K562 (cell line): ENCODE data around the gene FAM32A. TPM values are rescaled to one million over a fixed set of nuclear protein-coding genes. Genes with fewer than 3 reads are reported as not detected.

Experiments
- CBX8 ChIP-seq: fragments of 200-600 bp; sonication (generic); IDR thresholded peaks from 2 replicates; pipeline ENCODE4 v1.6.1; 2012; ENCODE audit warnings: borderline replicate concordance, mixed run types, low read depth, mild to moderate bottlenecking, moderate library complexity, mixed read lengths, low read length, control low read depth, inconsistent platforms; ENCODE audit not compliant: poor library complexity, severe bottlenecking; ENCODE audit errors: extremely low read depth
- EGR1 ChIP-seq: fragments of 450-650 bp; conservative IDR thresholded peaks from 2 replicates; pipeline ENCODE4 v1.6.1; 2017; ENCODE audit warnings: mild to moderate bottlenecking
- HOXB6 ChIP-seq: fragments of 250-450 bp; sonication (Bioruptor Pico); IDR thresholded peaks from 2 replicates; pipeline ENCODE4 v1.5.1; 2022; ENCODE audit warnings: mild to moderate bottlenecking, borderline replicate concordance
- KLF6 ChIP-seq: fragments of 250-450 bp; sonication (Bioruptor Pico); IDR thresholded peaks from 2 replicates; pipeline ENCODE4 v1.4.0; 2020; ENCODE audit warnings: mild to moderate bottlenecking, moderate library complexity, borderline replicate concordance
- MAFF ChIP-seq: IDR thresholded peaks from 2 replicates; pipeline ENCODE4 v1.6.1; 2012; ENCODE audit warnings: low read length, improper control_type of control experiment
- MCM5 ChIP-seq: fragments of 450-650 bp; IDR thresholded peaks from 2 replicates; pipeline ENCODE4 v1.6.1; 2016; ENCODE audit warnings: low read depth
- MTF1 ChIP-seq: fragments of 250-450 bp; sonication (Bioruptor Pico); IDR thresholded peaks from 2 replicates; pipeline ENCODE4 v1.9.0; 2021; ENCODE audit warnings: moderate library complexity, mild to moderate bottlenecking, inconsistent platforms, borderline replicate concordance
- NCOA1 ChIP-seq: fragments of 450-650 bp; IDR thresholded peaks from 2 replicates; pipeline ENCODE4 v1.6.1; 2016; ENCODE audit warnings: low read depth
- NR2F6 ChIP-seq: fragments of 450-650 bp; formaldehyde crosslinking; IDR thresholded peaks from 2 replicates; pipeline ENCODE4 v1.4.0; 2020; ENCODE audit warnings: mild to moderate bottlenecking
- RCOR1 ChIP-seq, 2 experiments: IDR thresholded peaks; 2 replicates each; pipeline ENCODE4 v1.6.1; 2012; ENCODE audit warnings: low read depth in 2 of 2, low read length in 2 of 2, borderline replicate concordance in 1 of 2, improper control_type of control experiment in 1 of 2
- RFX1 ChIP-seq: fragments of 450-650 bp; IDR thresholded peaks from 2 replicates; pipeline ENCODE4 v1.6.1; 2016; ENCODE audit warnings: mild to moderate bottlenecking, moderate library complexity
- SMARCC2 ChIP-seq: fragments of 450-650 bp; IDR thresholded peaks from 2 replicates; pipeline ENCODE4 v1.6.1; 2017; ENCODE audit warnings: antibody characterized with exemption, moderate library complexity, mild to moderate bottlenecking, low read depth
- SMC3 ChIP-seq: conservative IDR thresholded peaks from 2 replicates; pipeline ENCODE4 v1.6.1; 2011; ENCODE audit warnings: low read depth, low read length, improper control_type of control experiment; ENCODE audit not compliant: insufficient read depth
- THRAP3 ChIP-seq: fragments of 450-650 bp; IDR thresholded peaks from 2 replicates; pipeline ENCODE4 v1.6.1; 2016; ENCODE audit warnings: mild to moderate bottlenecking, inconsistent platforms, borderline replicate concordance
- XRCC3 ChIP-seq: fragments of 450-650 bp; IDR thresholded peaks from 2 replicates; pipeline ENCODE4 v1.6.1; 2017; ENCODE audit warnings: mild to moderate bottlenecking, moderate library complexity
- ZNF695 ChIP-seq: fragments of 450-650 bp; formaldehyde crosslinking; IDR thresholded peaks from 2 replicates; pipeline ENCODE4 v1.4.0; 2020; ENCODE audit warnings: mild to moderate bottlenecking, moderate library complexity
- ZNF707 ChIP-seq: fragments of 250-450 bp; sonication (Bioruptor Pico); conservative IDR thresholded peaks from 2 replicates; pipeline ENCODE4 v1.8.0; 2022; ENCODE audit warnings: inconsistent platforms, mild to moderate bottlenecking, moderate library complexity
- polyA plus RNA-seq, 8 experiments: library from polyadenylated mRNA; depleted of rRNA in 4 of 8; stranded (reverse) in 5 of 8; unstranded in 3 of 8; fragments of >200 nt; fragmentation: Nextera tagmentation in 2 of 8; fragmentation: Illumina TruSeq in 1 of 8; extraction: Ambion mirVana in 2 of 8; extraction: Trizol in 1 of 8; gene quantifications; 2 replicates each; pipeline versions ENCODE4 v1.2.1 to v1.2.3, GENCODE V29; 2011 to 2014; ENCODE audit warnings: inconsistent platforms in 1 of 8, missing spikeins in 1 of 8
- total RNA-seq, 7 experiments: library from RNA; depleted of rRNA in 6 of 7; stranded (reverse); fragments of >200 nt in 6 of 7; fragmentation: Illumina TruSeq in 2 of 7; extraction: Trizol in 2 of 7; gene quantifications; 2 replicates each; pipeline versions ENCODE4 v1.2.1 to v1.2.3, GENCODE V29; 2011 to 2021; ENCODE audit warnings: low replicate concordance in 1 of 7
- TF ChIP-seq, protein P1 (sequence below): sonication (generic); formaldehyde crosslinking; IDR thresholded peaks from 2 replicates; pipeline ENCODE4 v1.8.0; 2022; ENCODE audit warnings: mild to moderate bottlenecking, missing genetic modification reagents
- TF ChIP-seq, protein P2 (sequence below): fragments of 200-400 bp; formaldehyde crosslinking; IDR thresholded peaks from 2 replicates; pipeline ENCODE4 v1.6.1; 2017; ENCODE audit warnings: mild to moderate bottlenecking, low read depth, low read length, moderate library complexity
- TF ChIP-seq, protein P3 (sequence below): fragments of 250-450 bp; sonication (Bioruptor Pico); IDR thresholded peaks from 2 replicates; pipeline ENCODE4 v1.8.0; 2021; ENCODE audit warnings: moderate library complexity, mild to moderate bottlenecking, inconsistent platforms
- TF ChIP-seq, protein P4 (sequence below): fragments of 150-350 bp; IDR thresholded peaks from 2 replicates; pipeline ENCODE4 v1.6.1; 2014; ENCODE audit warnings: low read depth, mild to moderate bottlenecking, low read length, borderline replicate concordance

FAM32A gene
- total and polyA plus RNA-seq, 9 of the 15 experiments (the other 6 are each of a cell fraction or from before 2014, with no cell fraction given) = 30.7 to 96.7 (median 73.7) TPM

DNA sequence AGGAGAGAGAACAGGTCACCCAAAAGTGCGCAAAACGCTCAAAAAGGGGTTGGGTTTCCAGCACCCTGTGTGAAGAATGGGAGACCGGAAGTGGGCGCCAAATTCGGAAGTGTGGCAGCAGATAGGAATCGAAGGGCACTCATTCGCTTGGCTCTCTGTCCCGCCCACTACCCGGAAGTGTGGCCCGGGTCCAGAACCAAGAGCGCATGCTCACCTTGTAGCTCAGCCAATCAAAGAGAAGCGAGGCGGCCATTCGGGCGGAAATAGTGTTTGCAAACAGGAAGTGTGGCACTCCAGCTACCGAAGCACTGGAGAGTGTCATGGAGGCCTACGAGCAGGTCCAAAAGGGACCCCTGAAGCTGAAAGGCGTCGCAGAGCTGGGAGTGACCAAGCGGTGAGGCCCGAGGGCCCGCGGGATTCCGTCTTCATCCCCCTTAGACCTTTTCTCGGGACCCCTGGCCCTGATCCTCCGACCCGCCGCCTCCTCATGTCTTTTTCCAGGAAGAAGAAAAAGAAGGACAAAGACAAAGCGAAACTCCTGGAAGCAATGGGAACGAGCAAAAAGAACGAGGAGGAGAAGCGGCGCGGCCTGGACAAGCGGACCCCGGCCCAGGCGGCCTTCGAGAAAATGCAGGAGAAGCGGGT lies at the start of gene FAM32A (continued):
- TF ChIP-seq SMC3 (no peak), NR2F6 (CRISPR knock-in tag) (no peak), NCOA1 (no peak), KLF6 (CRISPR knock-in tag) (no peak), ZNF707 (CRISPR knock-in tag) (no peak), SMARCC2 (no peak), CBX8 (no peak), THRAP3 (no peak), XRCC3 (no peak), MTF1 (CRISPR knock-in tag) (no peak), MAFF (no peak), HOXB6 (CRISPR knock-in tag) (no peak), MCM5 (no peak), ZNF695 (CRISPR knock-in tag) (no peak), EGR1 (peak; percentile 56; the same call in 1 of the 2 replicates), RFX1 (no peak), RCOR1 (IDR thresholded peaks at IDR 0.05; ENCODE audit: borderline replicate concordance in 1 of 2, low read depth in 2 of 2, low read length in 2 of 2) (no peak)
- TF ChIP-seq, protein P1, sequence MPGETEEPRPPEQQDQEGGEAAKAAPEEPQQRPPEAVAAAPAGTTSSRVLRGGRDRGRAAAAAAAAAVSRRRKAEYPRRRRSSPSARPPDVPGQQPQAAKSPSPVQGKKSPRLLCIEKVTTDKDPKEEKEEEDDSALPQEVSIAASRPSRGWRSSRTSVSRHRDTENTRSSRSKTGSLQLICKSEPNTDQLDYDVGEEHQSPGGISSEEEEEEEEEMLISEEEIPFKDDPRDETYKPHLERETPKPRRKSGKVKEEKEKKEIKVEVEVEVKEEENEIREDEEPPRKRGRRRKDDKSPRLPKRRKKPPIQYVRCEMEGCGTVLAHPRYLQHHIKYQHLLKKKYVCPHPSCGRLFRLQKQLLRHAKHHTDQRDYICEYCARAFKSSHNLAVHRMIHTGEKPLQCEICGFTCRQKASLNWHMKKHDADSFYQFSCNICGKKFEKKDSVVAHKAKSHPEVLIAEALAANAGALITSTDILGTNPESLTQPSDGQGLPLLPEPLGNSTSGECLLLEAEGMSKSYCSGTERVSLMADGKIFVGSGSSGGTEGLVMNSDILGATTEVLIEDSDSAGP (CRISPR knock-in tag) = no peak
- TF ChIP-seq, protein P2, sequence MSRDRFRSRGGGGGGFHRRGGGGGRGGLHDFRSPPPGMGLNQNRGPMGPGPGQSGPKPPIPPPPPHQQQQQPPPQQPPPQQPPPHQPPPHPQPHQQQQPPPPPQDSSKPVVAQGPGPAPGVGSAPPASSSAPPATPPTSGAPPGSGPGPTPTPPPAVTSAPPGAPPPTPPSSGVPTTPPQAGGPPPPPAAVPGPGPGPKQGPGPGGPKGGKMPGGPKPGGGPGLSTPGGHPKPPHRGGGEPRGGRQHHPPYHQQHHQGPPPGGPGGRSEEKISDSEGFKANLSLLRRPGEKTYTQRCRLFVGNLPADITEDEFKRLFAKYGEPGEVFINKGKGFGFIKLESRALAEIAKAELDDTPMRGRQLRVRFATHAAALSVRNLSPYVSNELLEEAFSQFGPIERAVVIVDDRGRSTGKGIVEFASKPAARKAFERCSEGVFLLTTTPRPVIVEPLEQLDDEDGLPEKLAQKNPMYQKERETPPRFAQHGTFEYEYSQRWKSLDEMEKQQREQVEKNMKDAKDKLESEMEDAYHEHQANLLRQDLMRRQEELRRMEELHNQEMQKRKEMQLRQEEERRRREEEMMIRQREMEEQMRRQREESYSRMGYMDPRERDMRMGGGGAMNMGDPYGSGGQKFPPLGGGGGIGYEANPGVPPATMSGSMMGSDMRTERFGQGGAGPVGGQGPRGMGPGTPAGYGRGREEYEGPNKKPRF = no peak
- TF ChIP-seq, protein P3, sequence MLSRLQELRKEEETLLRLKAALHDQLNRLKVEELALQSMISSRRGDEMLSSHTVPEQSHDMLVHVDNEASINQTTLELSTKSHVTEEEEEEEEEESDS (CRISPR knock-in tag) = no peak
- TF ChIP-seq, protein P4, sequence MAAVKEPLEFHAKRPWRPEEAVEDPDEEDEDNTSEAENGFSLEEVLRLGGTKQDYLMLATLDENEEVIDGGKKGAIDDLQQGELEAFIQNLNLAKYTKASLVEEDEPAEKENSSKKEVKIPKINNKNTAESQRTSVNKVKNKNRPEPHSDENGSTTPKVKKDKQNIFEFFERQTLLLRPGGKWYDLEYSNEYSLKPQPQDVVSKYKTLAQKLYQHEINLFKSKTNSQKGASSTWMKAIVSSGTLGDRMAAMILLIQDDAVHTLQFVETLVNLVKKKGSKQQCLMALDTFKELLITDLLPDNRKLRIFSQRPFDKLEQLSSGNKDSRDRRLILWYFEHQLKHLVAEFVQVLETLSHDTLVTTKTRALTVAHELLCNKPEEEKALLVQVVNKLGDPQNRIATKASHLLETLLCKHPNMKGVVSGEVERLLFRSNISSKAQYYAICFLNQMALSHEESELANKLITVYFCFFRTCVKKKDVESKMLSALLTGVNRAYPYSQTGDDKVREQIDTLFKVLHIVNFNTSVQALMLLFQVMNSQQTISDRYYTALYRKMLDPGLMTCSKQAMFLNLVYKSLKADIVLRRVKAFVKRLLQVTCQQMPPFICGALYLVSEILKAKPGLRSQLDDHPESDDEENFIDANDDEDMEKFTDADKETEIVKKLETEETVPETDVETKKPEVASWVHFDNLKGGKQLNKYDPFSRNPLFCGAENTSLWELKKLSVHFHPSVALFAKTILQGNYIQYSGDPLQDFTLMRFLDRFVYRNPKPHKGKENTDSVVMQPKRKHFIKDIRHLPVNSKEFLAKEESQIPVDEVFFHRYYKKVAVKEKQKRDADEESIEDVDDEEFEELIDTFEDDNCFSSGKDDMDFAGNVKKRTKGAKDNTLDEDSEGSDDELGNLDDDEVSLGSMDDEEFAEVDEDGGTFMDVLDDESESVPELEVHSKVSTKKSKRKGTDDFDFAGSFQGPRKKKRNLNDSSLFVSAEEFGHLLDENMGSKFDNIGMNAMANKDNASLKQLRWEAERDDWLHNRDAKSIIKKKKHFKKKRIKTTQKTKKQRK = no peak
